Epithelial cell of prostate (primary cell): ENCODE measurements around the gene CDCP1.

Experiments
- DNase-seq: peaks from one replicate; pipeline ENCODE4 v3.0.0-alpha.2; 2011; ENCODE audit warnings: low read depth, low spot score
- H3K27ac ChIP-seq: fragments of 450-650 bp; 2 replicates; pipeline ENCODE4 v1.5.1; 2017; ENCODE audit warnings: mild to moderate bottlenecking

Gene CDCP1

DNA sequence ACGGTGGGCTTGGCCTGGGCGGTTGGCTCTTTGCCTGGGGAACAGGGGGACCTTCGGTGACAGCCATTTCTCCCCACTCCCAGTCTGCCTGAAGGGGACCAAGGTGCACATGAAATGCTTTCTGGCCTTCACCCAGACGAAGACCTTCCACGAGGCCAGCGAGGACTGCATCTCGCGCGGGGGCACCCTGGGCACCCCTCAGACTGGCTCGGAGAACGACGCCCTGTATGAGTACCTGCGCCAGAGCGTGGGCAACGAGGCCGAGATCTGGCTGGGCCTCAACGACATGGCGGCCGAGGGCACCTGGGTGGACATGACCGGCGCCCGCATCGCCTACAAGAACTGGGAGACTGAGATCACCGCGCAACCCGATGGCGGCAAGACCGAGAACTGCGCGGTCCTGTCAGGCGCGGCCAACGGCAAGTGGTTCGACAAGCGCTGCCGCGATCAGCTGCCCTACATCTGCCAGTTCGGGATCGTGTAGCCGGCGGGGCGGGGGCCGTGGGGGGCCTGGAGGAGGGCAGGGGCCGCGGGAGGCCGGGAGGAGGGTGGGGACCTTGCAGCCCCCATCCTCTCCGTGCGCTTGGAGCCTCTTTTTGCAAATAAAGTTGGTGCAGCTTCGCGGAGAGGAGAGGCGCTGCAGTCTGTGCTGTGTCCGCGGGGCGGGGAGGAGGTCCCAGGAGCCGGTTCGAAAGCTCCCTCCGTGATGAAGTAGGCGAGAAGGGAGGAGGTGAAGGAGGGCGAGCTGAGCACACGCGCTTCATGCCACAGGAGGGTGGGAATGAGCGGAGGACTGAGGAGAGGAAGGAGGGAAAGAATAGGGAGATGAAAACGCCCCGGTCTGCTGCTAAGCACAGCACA is 110.5 kb downstream of the CDCP1 start:
- no peak for DNase-seq
- H3K27ac ChIP-seq: no peak overlapping the region

DNA sequence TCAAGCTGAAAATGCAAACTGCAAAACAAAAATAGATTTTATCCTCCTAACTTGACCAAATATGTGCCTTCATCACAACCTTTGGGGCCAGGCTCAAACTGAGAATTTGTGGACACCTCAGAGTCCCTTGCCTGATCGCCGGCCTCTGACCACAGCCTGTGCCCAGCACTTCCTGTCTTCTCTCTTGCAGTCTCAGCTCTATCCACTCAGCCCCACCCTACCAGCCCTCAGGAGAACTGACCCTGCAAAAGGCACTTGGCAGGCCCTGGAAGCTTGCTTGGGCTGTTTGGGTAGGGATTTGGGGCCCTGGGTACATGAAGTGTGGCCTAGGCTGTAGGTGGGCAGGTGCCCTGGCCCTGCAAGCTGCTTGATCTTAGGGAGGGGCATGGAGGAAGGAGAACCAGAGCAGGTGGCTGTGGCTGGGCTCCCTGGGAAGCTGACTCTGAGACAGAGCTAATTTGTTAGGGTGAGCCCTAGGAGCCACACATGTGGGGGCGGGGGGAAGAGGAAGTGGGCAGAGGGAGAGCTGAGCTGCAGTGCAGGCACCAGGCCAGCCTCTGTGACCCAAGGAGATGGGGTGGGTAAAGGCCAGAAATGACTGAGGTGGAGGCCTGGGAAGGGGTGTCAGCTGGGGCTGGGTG is 111.4 kb downstream of the CDCP1 start:
- DNase-seq: no peak
- no peak overlapping the region for H3K27ac ChIP-seq

DNA sequence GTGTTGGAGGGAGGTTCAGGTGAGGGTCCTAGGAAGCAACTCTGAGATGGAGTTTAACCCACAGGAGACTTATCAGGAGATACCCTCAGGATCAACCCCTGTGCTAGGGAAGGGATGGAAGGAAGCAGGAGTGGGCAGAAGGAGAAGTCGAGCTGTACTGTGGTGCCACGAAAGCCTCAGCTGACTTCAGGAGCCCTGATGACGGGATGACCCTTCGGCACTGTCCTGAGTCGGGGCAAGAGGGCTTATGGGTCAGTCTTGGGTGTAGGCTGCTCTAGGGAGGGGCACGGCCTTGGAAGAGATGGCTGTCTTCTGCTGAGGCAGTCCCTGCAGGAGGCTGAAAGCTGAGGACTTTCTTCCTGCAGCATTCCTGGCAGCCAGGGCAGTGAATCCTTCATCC is 112.4 kb downstream of the CDCP1 start:
- DNase-seq: no peak
- no peak overlapping the region for H3K27ac ChIP-seq
